GM21723 (cell line): Measurements from ENCODE around the gene HSPA1A.
A peak's percentile ranks its signal among the peaks of the same experiment; 100 is the strongest.

ENCODE experiments used
- ATAC-seq: cut with Tn5 transposase; IDR thresholded peaks from one replicate; pipeline ENCODE4 v1.9.1; 2021; ENCODE audit warnings: mild to moderate bottlenecking, moderate library complexity; ENCODE audit not compliant: unreplicated experiment

Gene HSPA1A

GRCh38 chr6:31815025-31815838 lies at the start of gene HSPA1A, which contains the start of gene HSPA1L:
TSS of gene HSPA1A (plus strand) at chr6:31815543. CDS start at chr6:31815757, 214 bp downstream.
TSS of gene HSPA1L (minus strand) at chr6:31815283. CDS start at chr6:31811972, 3,311 bp downstream.
- peak; percentile 34 for ATAC-seq

GRCh38 chr6:31765559-31765909 lies 49.8 kb upstream of the HSPA1A start:
- ATAC-seq, result no peak

GRCh38 chr6:31765910-31766794 lies 49.2 kb upstream of the HSPA1A start:
- ATAC-seq, result no peak

GRCh38 chr6:31767096-31767645 lies 48.2 kb upstream of the HSPA1A start:
- no peak for ATAC-seq

GRCh38 chr6:31768363-31769257 lies 46.7 kb upstream of the HSPA1A start:
- ATAC-seq, result no peak

- no peak for ATAC-seq
Measured at GRCh38 chr6:31769684-31770371, 45.5 kb upstream of the HSPA1A start.

- no peak for ATAC-seq
Measured at GRCh38 chr6:31770860-31771259, 44.5 kb upstream of the HSPA1A start.

GRCh38 chr6:31771992-31772358 lies 43.4 kb upstream of the HSPA1A start:
- ATAC-seq, result no peak

- no peak for ATAC-seq
Measured at GRCh38 chr6:31775184-31775583, 40.2 kb upstream of the HSPA1A start.

- no peak for ATAC-seq
Measured at GRCh38 chr6:31775633-31776484, 39.5 kb upstream of the HSPA1A start.

GRCh38 chr6:31776485-31776988 lies 38.8 kb upstream of the HSPA1A start:
- peak; percentile 14 for ATAC-seq

GRCh38 chr6:31776989-31777666 lies 38.2 kb upstream of the HSPA1A start, which contains the start of gene VWA7:
TSS of gene VWA7 (minus strand) at chr6:31777328. CDS start at chr6:31776779, 549 bp downstream.
- peak; percentile 80 for ATAC-seq

- ATAC-seq, result no peak
Measured at GRCh38 chr6:31777667-31778050, 37.7 kb upstream of the HSPA1A start.

GRCh38 chr6:31778193-31778592 lies 37.1 kb upstream of the HSPA1A start:
- ATAC-seq, result no peak

GRCh38 chr6:31778999-31779885 lies 36.1 kb upstream of the HSPA1A start:
- ATAC-seq, result no peak

- no peak for ATAC-seq
Measured at GRCh38 chr6:31779908-31780307, 35.4 kb upstream of the HSPA1A start.
